Body of pancreas (tissue), 4 donors: ENCODE measurements around the gene PANK3. TPM values are rescaled to one million over a fixed set of nuclear protein-coding genes. Genes with fewer than 3 reads are reported as not detected.

Experiments
- ATAC-seq: fragments of 150-250 bp; one replicate; pipeline ENCODE4 v1.9.1; 2016
- DNase-seq, 4 donors: peaks; one replicate each; pipeline ENCODE4 v3.0.0-alpha.2; 2019
- H3K27ac ChIP-seq, 4 donors: fragments of 200-600 bp; sonication (generic); 1 replicate in 3 of 4; 2 replicates in 1 of 4; pipeline versions ENCODE4 v1.5.1 to v1.6.1; 2016 to 2019; ENCODE audit warnings: mild to moderate bottlenecking in 1 of 4, mixed read lengths in 1 of 4, moderate library complexity in 1 of 4
- H3K27me3 ChIP-seq, 2 donors: fragments of 200-600 bp; sonication (generic); one replicate each; pipeline ENCODE4 v1.6.0; 2016; ENCODE audit warnings: mild to moderate bottlenecking in 1 of 2
- H3K36me3 ChIP-seq, 2 donors: fragments of 200-600 bp; sonication (generic); replicated peaks in 1 of 2; 2 replicates each; pipeline ENCODE4 v1.5.1; 2016; ENCODE audit warnings: low read depth in 2 of 2; ENCODE audit not compliant: insufficient read depth in 1 of 2
- H3K4me1 ChIP-seq: fragments of 200-600 bp; sonication (generic); one replicate; pipeline ENCODE4 v1.6.0; 2016
- H3K4me3 ChIP-seq, 2 donors: fragments of 200-600 bp; sonication (generic); 1 replicate in 1 of 2; 2 replicates in 1 of 2; pipeline ENCODE4 v1.5.1; 2016 to 2019
- H3K9me3 ChIP-seq, 3 donors: fragments of 200-600 bp; sonication (generic); 1 replicate in 2 of 3; 2 replicates in 1 of 3; pipeline ENCODE4 v1.5.1; 2016
- POLR2A ChIP-seq, 3 donors: fragments of 450-650 bp; IDR thresholded peaks; one replicate each; pipeline ENCODE4 v1.6.1; 2016; ENCODE audit warnings: antibody characterized with exemption in 3 of 3, mild to moderate bottlenecking in 2 of 3
- WGBS, 2 donors: methylation state at CpG; one replicate each; pipeline ENCODE4 v1.1.5; 2017; 5-methylcytosine and 5-hydroxymethylcytosine counted together
- intact Hi-C: fragments of 100-400 bp; cut with DNase I; formaldehyde crosslinking; loops from one replicate; pipeline ENCODE4 v1.15.1; 2023
- total RNA-seq, 2 donors: library from RNA; depleted of rRNA; stranded (reverse); fragments of >200 nt; gene quantifications; one replicate each; pipeline ENCODE4 v1.1.0, GENCODE V29; 2016
- TF ChIP-seq, protein P1 (sequence below), 7 experiments: fragments of 450-650 bp in 4 of 7; fragments of 200-600 bp in 3 of 7; sonication (generic) in 3 of 7; IDR thresholded peaks; one replicate each; pipeline ENCODE4 v1.5.1; 2016 to 2019; ENCODE audit warnings: antibody characterized with exemption in 7 of 7

The PANK3 gene
- total RNA-seq, 2 donors from 2014 or later: 14.5 to 18.7 TPM

- ATAC-seq (no peak), DNase-seq (no peak)
- H3K9me3 ChIP-seq: no peaks in the 10 kb centered on the region
- TF ChIP-seq, protein P1, sequence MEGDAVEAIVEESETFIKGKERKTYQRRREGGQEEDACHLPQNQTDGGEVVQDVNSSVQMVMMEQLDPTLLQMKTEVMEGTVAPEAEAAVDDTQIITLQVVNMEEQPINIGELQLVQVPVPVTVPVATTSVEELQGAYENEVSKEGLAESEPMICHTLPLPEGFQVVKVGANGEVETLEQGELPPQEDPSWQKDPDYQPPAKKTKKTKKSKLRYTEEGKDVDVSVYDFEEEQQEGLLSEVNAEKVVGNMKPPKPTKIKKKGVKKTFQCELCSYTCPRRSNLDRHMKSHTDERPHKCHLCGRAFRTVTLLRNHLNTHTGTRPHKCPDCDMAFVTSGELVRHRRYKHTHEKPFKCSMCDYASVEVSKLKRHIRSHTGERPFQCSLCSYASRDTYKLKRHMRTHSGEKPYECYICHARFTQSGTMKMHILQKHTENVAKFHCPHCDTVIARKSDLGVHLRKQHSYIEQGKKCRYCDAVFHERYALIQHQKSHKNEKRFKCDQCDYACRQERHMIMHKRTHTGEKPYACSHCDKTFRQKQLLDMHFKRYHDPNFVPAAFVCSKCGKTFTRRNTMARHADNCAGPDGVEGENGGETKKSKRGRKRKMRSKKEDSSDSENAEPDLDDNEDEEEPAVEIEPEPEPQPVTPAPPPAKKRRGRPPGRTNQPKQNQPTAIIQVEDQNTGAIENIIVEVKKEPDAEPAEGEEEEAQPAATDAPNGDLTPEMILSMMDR (IDR thresholded peaks at IDR 0.05): no peak
- TF ChIP-seq POLR2A (IDR thresholded peaks at IDR 0.05): no peak
- no peak overlapping the region for H3K4me3 ChIP-seq
- H3K36me3 ChIP-seq: no peaks in the 10 kb centered on the region
- intact Hi-C loops: no loop called here
- no peak overlapping the region for H3K27ac ChIP-seq
- H3K27me3 ChIP-seq: no peaks in the 10 kb centered on the region
- H3K4me1 ChIP-seq: peaks cover 4% of the 10 kb centered on the region
Observed at GRCh38 chr5:168604436-168604835, 25.3 kb upstream of the PANK3 start.

DNA sequence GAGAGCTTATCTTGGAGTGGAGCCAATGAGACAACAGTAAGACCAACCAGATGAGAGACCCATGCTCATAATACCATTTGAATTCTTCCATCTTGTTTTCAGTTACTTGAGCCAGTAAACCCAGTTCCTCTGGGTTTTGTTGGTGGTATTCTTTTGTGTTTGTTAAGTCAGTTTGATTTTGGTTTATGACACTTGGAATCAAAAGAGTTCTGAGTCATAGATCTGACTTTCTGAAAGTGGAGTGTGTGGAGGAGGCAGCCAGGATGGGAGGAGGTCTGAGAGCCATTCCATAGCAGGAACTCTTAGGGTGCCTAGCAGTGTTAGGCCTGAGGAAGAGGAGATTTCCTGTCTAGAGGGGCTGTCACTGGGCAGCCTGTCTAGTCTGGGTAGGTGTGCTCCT, 24.6 kb upstream of the PANK3 start:
- ATAC-seq (no peak), DNase-seq (no peak)
- no peak overlapping the region for H3K4me3 ChIP-seq
- no peaks in the 10 kb centered on the region for H3K36me3 ChIP-seq
- H3K27ac ChIP-seq: no peak overlapping the region
- H3K4me1 ChIP-seq: peaks cover 4% of the 10 kb centered on the region
- no peaks in the 10 kb centered on the region for H3K27me3 ChIP-seq
- intact Hi-C loops: no loop called here
- no peaks in the 10 kb centered on the region for H3K9me3 ChIP-seq
- no peak for TF ChIP-seq POLR2A (IDR thresholded peaks at IDR 0.05)

DNA sequence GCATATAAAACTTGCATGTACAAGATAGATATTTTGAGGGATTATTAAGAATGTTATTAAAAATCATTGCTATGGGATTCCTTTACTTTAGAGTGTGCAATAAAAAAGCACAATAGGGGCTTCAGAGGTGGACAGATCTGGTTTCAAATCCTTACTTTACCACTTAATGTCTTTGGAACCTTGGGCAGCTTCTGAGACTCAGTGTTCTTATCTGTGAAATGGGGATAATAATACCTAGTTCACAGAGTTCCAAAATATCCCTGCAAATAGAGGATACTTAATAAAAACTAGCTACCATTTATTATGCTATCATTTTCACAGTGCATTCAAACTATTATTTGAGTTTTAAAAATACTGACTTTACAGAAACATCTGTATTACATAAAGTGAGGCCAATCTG, 23.3 kb upstream of the PANK3 start:
- ATAC-seq: no peak
- Histone ChIP-seq H3K4me3 (no peak overlapping the region), H3K36me3 (no peaks in the 10 kb centered on the region), H3K4me1 (peaks cover 4% of the 10 kb centered on the region), H3K27ac (no peak overlapping the region), H3K9me3 (no peaks in the 10 kb centered on the region), H3K27me3 (no peaks in the 10 kb centered on the region)
- intact Hi-C loops: no loop called here
- no peak for TF ChIP-seq POLR2A (IDR thresholded peaks at IDR 0.05)
- TF ChIP-seq, protein P1 (IDR thresholded peaks at IDR 0.05): no peak
- no peak for DNase-seq

GRCh38 chr5:168601972-168602371, 22.8 kb upstream of the PANK3 start:
- Histone ChIP-seq H3K27me3 (no peaks in the 10 kb centered on the region), H3K4me3 (no peak overlapping the region), H3K4me1 (peaks cover 4% of the 10 kb centered on the region), H3K9me3 (no peaks in the 10 kb centered on the region), H3K36me3 (no peaks in the 10 kb centered on the region), H3K27ac (no peak overlapping the region)
- ATAC-seq: no peak
- 73 to 81% methylated on average over 2 of the region's 2 CpGs for WGBS, 2 donors
- intact Hi-C loops: no loop called here
- DNase-seq: no peak
- TF ChIP-seq, protein P1 (IDR thresholded peaks at IDR 0.05): no peak
- TF ChIP-seq POLR2A (IDR thresholded peaks at IDR 0.05): no peak

GRCh38 chr5:168600409-168600808, 21.2 kb upstream of the PANK3 start:
- ATAC-seq (no peak), DNase-seq (peak in 2 of 4 donors; percentile 37 to 44)
- intact Hi-C loops: no loop called here
- no peaks in the 10 kb centered on the region for H3K9me3 ChIP-seq
- TF ChIP-seq, protein P1 (IDR thresholded peaks at IDR 0.05): no peak
- no peak for TF ChIP-seq POLR2A (IDR thresholded peaks at IDR 0.05)
- no peak overlapping the region for H3K27ac ChIP-seq
- H3K27me3 ChIP-seq: no peaks in the 10 kb centered on the region
- H3K36me3 ChIP-seq: no peaks in the 10 kb centered on the region
- whole genome bisulfite sequencing, 2 donors: 41 to 47% methylated on average over 3 of the region's 3 CpGs
- peaks cover 4% of the 10 kb centered on the region for H3K4me1 ChIP-seq
- H3K4me3 ChIP-seq: no peak overlapping the region
